ENCODE data around the gene ULBP3.
"Not testable (repeated sequence)": the region's sequence is repeated elsewhere in the genome, so short reads cannot be mapped to it uniquely, and the experiment has no call there.

Gene ULBP3

DNA sequence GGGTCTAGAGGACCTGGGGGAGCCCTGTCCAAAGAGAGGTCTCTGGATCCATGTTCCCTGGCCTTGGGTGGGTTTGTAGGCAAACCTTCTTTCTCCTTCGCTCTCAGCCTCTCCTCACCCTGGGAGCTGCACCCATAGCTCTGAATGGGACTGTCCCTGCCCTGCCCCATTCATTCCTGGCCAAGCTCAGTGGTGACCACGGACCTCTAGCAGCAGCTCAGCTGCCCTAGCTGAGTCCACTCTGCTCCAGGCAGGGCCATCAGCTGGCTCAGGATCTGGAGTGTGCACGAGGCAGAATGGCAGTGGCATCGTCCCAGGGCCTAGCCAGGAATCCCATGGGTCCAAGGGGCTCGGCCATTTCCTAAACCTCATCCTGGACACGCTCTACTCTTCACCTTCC, 5.3 kb downstream of the ULBP3 start:
- no peaks in the 10 kb centered on the region for H3K27me3 ChIP-seq (ENCODE audit: control insufficient read depth, low read length)
- TF ChIP-seq, protein P1, sequence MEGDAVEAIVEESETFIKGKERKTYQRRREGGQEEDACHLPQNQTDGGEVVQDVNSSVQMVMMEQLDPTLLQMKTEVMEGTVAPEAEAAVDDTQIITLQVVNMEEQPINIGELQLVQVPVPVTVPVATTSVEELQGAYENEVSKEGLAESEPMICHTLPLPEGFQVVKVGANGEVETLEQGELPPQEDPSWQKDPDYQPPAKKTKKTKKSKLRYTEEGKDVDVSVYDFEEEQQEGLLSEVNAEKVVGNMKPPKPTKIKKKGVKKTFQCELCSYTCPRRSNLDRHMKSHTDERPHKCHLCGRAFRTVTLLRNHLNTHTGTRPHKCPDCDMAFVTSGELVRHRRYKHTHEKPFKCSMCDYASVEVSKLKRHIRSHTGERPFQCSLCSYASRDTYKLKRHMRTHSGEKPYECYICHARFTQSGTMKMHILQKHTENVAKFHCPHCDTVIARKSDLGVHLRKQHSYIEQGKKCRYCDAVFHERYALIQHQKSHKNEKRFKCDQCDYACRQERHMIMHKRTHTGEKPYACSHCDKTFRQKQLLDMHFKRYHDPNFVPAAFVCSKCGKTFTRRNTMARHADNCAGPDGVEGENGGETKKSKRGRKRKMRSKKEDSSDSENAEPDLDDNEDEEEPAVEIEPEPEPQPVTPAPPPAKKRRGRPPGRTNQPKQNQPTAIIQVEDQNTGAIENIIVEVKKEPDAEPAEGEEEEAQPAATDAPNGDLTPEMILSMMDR (IDR thresholded peaks at IDR 0.05; ENCODE audit: low read depth, low read length, poor library complexity, severe bottlenecking), result no peak
- no peak for TF ChIP-seq EZH2phosphoT487 (IDR thresholded peaks at IDR 0.05; ENCODE audit: borderline replicate concordance, low read length)
- no peaks in the 10 kb centered on the region for H4K20me1 ChIP-seq (ENCODE audit: control insufficient read depth, insufficient read depth, low read depth, low read length)
- no peak overlapping the region for H3K27ac ChIP-seq (ENCODE audit: low read depth, low read length)
- H3K4me2 ChIP-seq (ENCODE audit: low read length), result no peak overlapping the region
- no peak overlapping the region for H3K4me3 ChIP-seq (ENCODE audit: low read length)
- no peaks in the 10 kb centered on the region for H3K9me3 ChIP-seq (ENCODE audit: control insufficient read depth, insufficient read depth, low read length)
- H3K4me1 ChIP-seq (ENCODE audit: control insufficient read depth, low read length), result peaks cover 17% of the 10 kb centered on the region
- no peaks in the 10 kb centered on the region for H3F3A ChIP-seq (ENCODE audit: control insufficient read depth, insufficient read depth)
- H3K36me3 ChIP-seq (ENCODE audit: control insufficient read depth, low read length), result no peaks in the 10 kb centered on the region
- no peaks in the 10 kb centered on the region for H3K79me2 ChIP-seq (ENCODE audit: control insufficient read depth, low read length)
- no peaks in the 10 kb centered on the region for H3K9me2 ChIP-seq (replicated peaks; ENCODE audit: control insufficient read depth, low read length)

DNA sequence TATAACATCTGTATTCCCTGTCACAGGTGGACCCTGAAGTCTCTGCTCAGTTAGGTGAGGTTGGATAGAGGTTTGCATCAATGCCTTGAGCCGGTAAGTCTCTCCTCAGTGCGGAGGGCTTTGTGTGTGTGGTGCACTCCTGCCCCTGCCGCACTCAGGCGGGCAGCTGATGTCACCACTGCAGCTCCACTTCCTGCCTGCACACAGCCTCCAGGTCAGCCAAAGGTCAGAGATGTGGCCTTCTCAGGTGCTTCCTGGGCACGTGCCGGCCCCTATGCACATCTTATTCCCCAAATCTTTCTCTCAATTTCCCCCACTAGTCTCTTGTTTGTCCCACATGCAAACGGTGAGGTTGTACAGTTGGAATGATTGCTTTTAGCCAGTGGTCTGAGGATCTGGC, 8.9 kb downstream of the ULBP3 start:
- H3K4me1 ChIP-seq (ENCODE audit: control insufficient read depth, low read length); H3K36me3 ChIP-seq (ENCODE audit: control insufficient read depth, low read length); H3K9me2 ChIP-seq (replicated peaks; ENCODE audit: control insufficient read depth, low read length); H3K4me3 ChIP-seq (ENCODE audit: low read length); H3K27ac ChIP-seq (ENCODE audit: low read depth, low read length); H3K79me2 ChIP-seq (ENCODE audit: control insufficient read depth, low read length); H3F3A ChIP-seq (ENCODE audit: control insufficient read depth, insufficient read depth); H3K27me3 ChIP-seq (ENCODE audit: control insufficient read depth, low read length); H4K20me1 ChIP-seq (ENCODE audit: control insufficient read depth, insufficient read depth, low read depth, low read length); H3K9me3 ChIP-seq (ENCODE audit: control insufficient read depth, insufficient read depth, low read length): not testable (repeated sequence)
- peak overlapping the region; percentile 1; the same call in 1 of the 2 replicates for H3K4me2 ChIP-seq (ENCODE audit: low read length)

DNA sequence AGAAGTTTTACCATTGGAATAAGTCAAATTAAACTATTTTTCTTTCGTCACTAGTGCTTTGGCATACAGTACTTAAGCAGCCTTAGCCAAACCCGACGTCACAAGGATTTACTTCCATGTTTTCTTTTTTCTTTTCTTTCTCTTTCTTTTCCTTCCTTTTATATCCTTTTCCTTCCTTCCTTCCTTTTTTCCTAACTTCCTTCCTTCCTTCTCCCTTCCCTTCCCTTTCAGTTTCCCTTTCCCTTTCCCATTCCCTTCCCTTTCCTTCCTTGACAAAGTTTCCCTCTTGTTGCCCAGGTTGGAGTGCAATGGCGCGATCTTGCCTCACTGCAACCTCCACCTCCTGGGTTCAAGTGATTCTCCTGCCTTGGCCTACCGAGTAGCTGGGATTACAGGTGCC, 9.9 kb downstream of the ULBP3 start:
- H3K4me2 ChIP-seq (ENCODE audit: low read length), result no peak overlapping the region
- H3K9me2 ChIP-seq (replicated peaks; ENCODE audit: control insufficient read depth, low read length), result no peaks in the 10 kb centered on the region
- H3F3A ChIP-seq (ENCODE audit: control insufficient read depth, insufficient read depth), result no peaks in the 10 kb centered on the region
- peaks cover 10% of the 10 kb centered on the region for H3K4me1 ChIP-seq (ENCODE audit: control insufficient read depth, low read length)
- H3K27ac ChIP-seq (ENCODE audit: low read depth, low read length), result no peak overlapping the region
- no peak overlapping the region for H3K4me3 ChIP-seq (ENCODE audit: low read length)
- no peaks in the 10 kb centered on the region for H3K79me2 ChIP-seq (ENCODE audit: control insufficient read depth, low read length)
- H3K27me3 ChIP-seq (ENCODE audit: control insufficient read depth, low read length), result peaks cover 8% of the 10 kb centered on the region; the same call in 1 of the 2 replicates
- no peak for TF ChIP-seq EZH2phosphoT487 (IDR thresholded peaks at IDR 0.05; ENCODE audit: borderline replicate concordance, low read length)
- TF ChIP-seq, protein P1 (IDR thresholded peaks at IDR 0.05; ENCODE audit: low read depth, low read length, poor library complexity, severe bottlenecking), result no peak
- H3K36me3 ChIP-seq (ENCODE audit: control insufficient read depth, low read length), result no peaks in the 10 kb centered on the region
- no peaks in the 10 kb centered on the region for H3K9me3 ChIP-seq (ENCODE audit: control insufficient read depth, insufficient read depth, low read length)
- no peaks in the 10 kb centered on the region for H4K20me1 ChIP-seq (ENCODE audit: control insufficient read depth, insufficient read depth, low read depth, low read length)

DNA sequence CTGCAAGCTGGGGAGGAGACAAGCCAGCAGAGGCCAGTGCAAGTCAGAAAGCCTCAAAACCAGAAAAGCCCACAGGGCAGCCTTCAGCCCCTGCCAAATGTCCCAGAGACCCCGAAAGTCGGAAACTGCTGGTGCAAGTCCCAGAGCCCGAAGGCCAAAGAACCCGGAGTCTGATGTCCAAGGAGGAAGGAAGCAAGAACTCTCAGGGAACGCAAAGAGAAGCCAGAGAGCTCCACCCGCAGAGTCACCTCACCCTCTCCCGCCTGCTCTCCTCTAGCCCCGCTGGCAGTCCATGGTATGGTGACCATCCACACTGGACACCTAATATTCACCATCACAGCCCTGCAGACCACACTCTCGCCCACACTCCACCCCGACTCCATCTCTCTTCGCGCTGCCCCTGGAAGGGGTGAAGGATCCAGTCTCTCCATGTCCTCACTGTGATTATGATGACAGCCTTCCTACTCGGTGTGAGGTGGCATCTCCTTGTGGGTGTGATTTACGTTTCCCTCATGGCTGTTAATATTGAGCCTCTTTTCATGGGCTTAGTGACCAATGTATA, 10.6 kb downstream of the ULBP3 start:
- H3F3A ChIP-seq (ENCODE audit: control insufficient read depth, insufficient read depth), result no peaks in the 10 kb centered on the region
- H3K4me2 ChIP-seq (ENCODE audit: low read length), result no peak overlapping the region
- TF ChIP-seq EZH2phosphoT487 (IDR thresholded peaks at IDR 0.05; ENCODE audit: borderline replicate concordance, low read length), result no peak
- H3K36me3 ChIP-seq (ENCODE audit: control insufficient read depth, low read length), result no peaks in the 10 kb centered on the region
- H3K9me3 ChIP-seq (ENCODE audit: control insufficient read depth, insufficient read depth, low read length), result no peaks in the 10 kb centered on the region
- H3K27ac ChIP-seq (ENCODE audit: low read depth, low read length), result no peak overlapping the region
- H4K20me1 ChIP-seq (ENCODE audit: control insufficient read depth, insufficient read depth, low read depth, low read length), result no peaks in the 10 kb centered on the region
- H3K9me2 ChIP-seq (replicated peaks; ENCODE audit: control insufficient read depth, low read length), result no peaks in the 10 kb centered on the region
- no peaks in the 10 kb centered on the region for H3K79me2 ChIP-seq (ENCODE audit: control insufficient read depth, low read length)
- peaks cover 10% of the 10 kb centered on the region for H3K4me1 ChIP-seq (ENCODE audit: control insufficient read depth, low read length)
- peaks cover 12% of the 10 kb centered on the region; the same call in 1 of the 2 replicates for H3K27me3 ChIP-seq (ENCODE audit: control insufficient read depth, low read length)
- no peak overlapping the region for H3K4me3 ChIP-seq (ENCODE audit: low read length)
